H1 (cell line): ENCODE measurements around the gene BTBD1. TPM values are rescaled to one million over a fixed set of nuclear protein-coding genes. Genes with fewer than 3 reads are reported as not detected.

Experiments
- CTCF ChIA-PET: fragments of 300-600 bp; sonication (Branson Sonifier 250); formaldehyde crosslinking; loops from one replicate; lab custom pipeline; 2021; ENCODE audit not compliant: partially characterized antibody; lab: Charles Lee
- POLR2A ChIA-PET: fragments of 300-600 bp; sonication (Branson Sonifier 250); formaldehyde crosslinking; loops from one replicate; lab custom pipeline; 2021; ENCODE audit warnings: inconsistent platforms; ENCODE audit not compliant: partially characterized antibody; lab: Charles Lee
- DNase-seq, 2 experiments: peaks; one replicate each; pipeline versions ENCODE4 v3.0.0 to v3.0.0-alpha.2; 2010 to 2022; ENCODE audit warnings: low spot score in 2 of 2, low read depth in 1 of 2, mixed read lengths in 1 of 2
- FAIRE-seq: peaks from 2 replicates; lab custom pipeline; 2011; peaks lifted over from hg19 to GRCh38; lab: Jason Lieb, UNC
- H2AFZ ChIP-seq: 2 replicates; pipeline ENCODE4 v1.8.1; 2012; ENCODE audit warnings: low read length, inconsistent platforms
- H2AK5ac ChIP-seq: 2 replicates; pipeline ENCODE4 v1.6.1; 2013; ENCODE audit warnings: low read depth, low read length
- H2BK120ac ChIP-seq: replicated peaks from 2 replicates; pipeline ENCODE3; 2013; ENCODE audit warnings: low read depth, low read length, inconsistent platforms
- H2BK12ac ChIP-seq: 2 replicates; pipeline ENCODE4 v1.6.1; 2013; ENCODE audit warnings: low read depth, low read length
- H2BK15ac ChIP-seq: 2 replicates; pipeline ENCODE4 v1.6.1; 2013; ENCODE audit warnings: low read length
- H2BK20ac ChIP-seq: 2 replicates; pipeline ENCODE4 v1.6.1; 2013; ENCODE audit warnings: low read length
- H2BK5ac ChIP-seq: 2 replicates; pipeline ENCODE4 v1.6.1; 2013; ENCODE audit warnings: low read depth, low read length
- H3K14ac ChIP-seq: 2 replicates; pipeline ENCODE4 v1.6.1; 2013; ENCODE audit warnings: inconsistent platforms; ENCODE audit not compliant: insufficient read length
- H3K18ac ChIP-seq: 2 replicates; pipeline ENCODE4 v1.6.1; 2013; ENCODE audit warnings: low read length; ENCODE audit errors: extremely low read depth
- H3K23ac ChIP-seq: 2 replicates; pipeline ENCODE4 v1.6.1; 2013; ENCODE audit warnings: inconsistent platforms; ENCODE audit not compliant: insufficient read length
- H3K23me2 ChIP-seq: 2 replicates; pipeline ENCODE4 v1.6.1; 2013; ENCODE audit warnings: low read depth, low read length
- H3K27ac ChIP-seq: 2 replicates; pipeline ENCODE4 v1.6.1; 2011; ENCODE audit warnings: low read depth, low read length, inconsistent platforms
- H3K27me3 ChIP-seq, 4 experiments: replicated peaks in 1 of 4; 1 replicate in 1 of 4; 2 replicates in 3 of 4; pipeline versions ENCODE4 v1.6.1 to v1.8.1; 2011 to 2013; ENCODE audit warnings: low read length in 3 of 4, mild to moderate bottlenecking in 3 of 4, inconsistent platforms in 2 of 4, mixed read lengths in 2 of 4, moderate library complexity in 1 of 4; ENCODE audit not compliant: control insufficient read depth in 3 of 4, insufficient read depth in 3 of 4; ENCODE audit errors: extremely low read depth in 1 of 4
- H3K36me3 ChIP-seq, 4 experiments: 2 replicates each; pipeline versions ENCODE4 v1.6.1 to v1.8.1; 2011 to 2013; ENCODE audit warnings: mild to moderate bottlenecking in 4 of 4, low read length in 3 of 4, moderate library complexity in 2 of 4, control low read depth in 1 of 4, inconsistent platforms in 1 of 4; ENCODE audit not compliant: insufficient read depth in 4 of 4, control insufficient read depth in 2 of 4
- H3K4ac ChIP-seq: replicated peaks from 2 replicates; pipeline ENCODE3; 2013; ENCODE audit warnings: low read length, low read depth, mixed read lengths, inconsistent platforms; ENCODE audit not compliant: insufficient read length
- H3K4me1 ChIP-seq, 4 experiments: replicated peaks in 1 of 4; 1 replicate in 1 of 4; 2 replicates in 3 of 4; pipeline versions ENCODE4 v1.6.1 to v1.8.1; 2011 to 2013; ENCODE audit warnings: low read length in 3 of 4, inconsistent platforms in 2 of 4, mixed read lengths in 1 of 4; ENCODE audit not compliant: insufficient read depth in 4 of 4, control insufficient read depth in 3 of 4
- H3K4me2 ChIP-seq, 2 experiments: 2 replicates each; pipeline versions ENCODE4 v1.6.1 to v1.8.1; 2011 to 2013; ENCODE audit warnings: low read depth in 2 of 2, low read length in 2 of 2, control low read depth in 1 of 2, inconsistent platforms in 1 of 2, mild to moderate bottlenecking in 1 of 2; ENCODE audit not compliant: insufficient read depth in 1 of 2
- H3K4me3 ChIP-seq, 4 experiments: fragments of 200-600, 300-600 bp in 1 of 4; sonication (generic), shearing (Covaris generic), sonication (Bioruptor Twin) in 1 of 4; 2 replicates each; pipeline versions ENCODE4 v1.5.1 to v1.8.1; 2011 to 2016; ENCODE audit warnings: low read length in 4 of 4, low read depth in 3 of 4, control low read depth in 2 of 4, inconsistent platforms in 2 of 4, mild to moderate bottlenecking in 2 of 4, mixed read lengths in 1 of 4, moderate library complexity in 1 of 4; ENCODE audit not compliant: insufficient read depth in 2 of 4; ENCODE audit errors: extremely low read depth in 1 of 4
- H3K56ac ChIP-seq: replicated peaks from 2 replicates; pipeline ENCODE3; 2013; ENCODE audit warnings: low read depth, mild to moderate bottlenecking, mixed read lengths, low read length, inconsistent platforms; ENCODE audit not compliant: insufficient read length
- H3K79me1 ChIP-seq: 2 replicates; pipeline ENCODE4 v1.6.1; 2013; ENCODE audit warnings: low read depth, low read length, control low read depth
- H3K79me2 ChIP-seq, 2 experiments: 2 replicates each; pipeline versions ENCODE4 v1.6.1 to v1.8.1; 2012 to 2013; ENCODE audit warnings: low read length in 2 of 2, mild to moderate bottlenecking in 2 of 2, inconsistent platforms in 1 of 2; ENCODE audit not compliant: insufficient read depth in 2 of 2, control insufficient read depth in 1 of 2
- H3K9ac ChIP-seq, 4 experiments: replicated peaks in 1 of 4; 1 replicate in 1 of 4; 2 replicates in 3 of 4; pipeline versions ENCODE4 v1.6.1 to v1.8.1; 2011 to 2013; ENCODE audit warnings: low read depth in 3 of 4, low read length in 3 of 4, control low read depth in 2 of 4, mild to moderate bottlenecking in 2 of 4, moderate library complexity in 2 of 4, inconsistent platforms in 1 of 4; ENCODE audit errors: extremely low read depth in 1 of 4
- H3K9me3 ChIP-seq, 2 experiments: 2 replicates each; pipeline versions ENCODE4 v1.6.1 to v1.8.1; 2012 to 2013; ENCODE audit warnings: mild to moderate bottlenecking in 2 of 2, moderate library complexity in 2 of 2, control low read depth in 1 of 2, inconsistent platforms in 1 of 2, low read depth in 1 of 2, low read length in 1 of 2, mixed read lengths in 1 of 2; ENCODE audit not compliant: insufficient read depth in 2 of 2
- H4K20me1 ChIP-seq, 2 experiments: replicated peaks in 1 of 2; 2 replicates each; pipeline versions ENCODE3 to v1.8.1; 2011 to 2013; ENCODE audit warnings: inconsistent platforms in 2 of 2, low read length in 2 of 2, mild to moderate bottlenecking in 1 of 2; ENCODE audit not compliant: insufficient read depth in 2 of 2, control insufficient read depth in 1 of 2
- H4K5ac ChIP-seq: 2 replicates; pipeline ENCODE4 v1.6.1; 2013; ENCODE audit warnings: low read length, low read depth, mixed read lengths, inconsistent platforms; ENCODE audit not compliant: insufficient read length
- H4K8ac ChIP-seq: 2 replicates; pipeline ENCODE4 v1.8.0; 2013; ENCODE audit warnings: mild to moderate bottlenecking, moderate library complexity, low read length, inconsistent platforms; ENCODE audit not compliant: insufficient read depth; ENCODE audit errors: extremely low read depth
- H4K91ac ChIP-seq: replicated peaks from 2 replicates; pipeline ENCODE3; 2013; ENCODE audit warnings: low read length, mixed read lengths, inconsistent platforms; ENCODE audit not compliant: insufficient read length
- BCL11A ChIP-seq, 2 experiments: IDR thresholded peaks; one replicate each; pipeline ENCODE4 v1.6.1; 2011; ENCODE audit warnings: low read depth in 2 of 2, low read length in 2 of 2, mild to moderate bottlenecking in 2 of 2
- BRCA1 ChIP-seq: IDR thresholded peaks from 2 replicates; pipeline ENCODE4 v1.6.1; 2012; ENCODE audit warnings: low read depth, low read length, improper control_type of control experiment
- HDAC2 ChIP-seq, 2 experiments: fragments of 300-600 bp in 1 of 2; sonication (generic) in 1 of 2; IDR thresholded peaks; 2 replicates each; pipeline ENCODE4 v1.6.1; 2011 to 2012; ENCODE audit warnings: low read depth in 2 of 2, low read length in 2 of 2, mild to moderate bottlenecking in 2 of 2, moderate library complexity in 2 of 2, borderline replicate concordance in 1 of 2, inconsistent platforms in 1 of 2
- KDM4A ChIP-seq: IDR thresholded peaks from one replicate; pipeline ENCODE4 v1.7.1; 2012; ENCODE audit warnings: low read depth, mild to moderate bottlenecking, moderate library complexity, low read length, inconsistent platforms; ENCODE audit not compliant: severe bottlenecking
- PHF8 ChIP-seq: fragments of 200-600 bp; sonication (generic); conservative IDR thresholded peaks from 2 replicates; pipeline ENCODE4 v1.7.1; 2012; ENCODE audit warnings: low read depth, mild to moderate bottlenecking, inconsistent platforms, low read length, moderate library complexity
- RBBP5 ChIP-seq: IDR thresholded peaks from 2 replicates; pipeline ENCODE4 v1.7.1; 2012; ENCODE audit warnings: low read depth, mild to moderate bottlenecking, inconsistent platforms, low read length, moderate library complexity, borderline replicate concordance
- RFX5 ChIP-seq: IDR thresholded peaks from 2 replicates; pipeline ENCODE4 v1.6.1; 2011; ENCODE audit warnings: low read depth, low read length, improper control_type of control experiment, borderline replicate concordance
- RXRA ChIP-seq: IDR thresholded peaks from 2 replicates; pipeline ENCODE4 v1.6.1; 2011; ENCODE audit warnings: low read depth, mild to moderate bottlenecking, low read length, moderate library complexity; ENCODE audit not compliant: insufficient read depth
- SP2 ChIP-seq: IDR thresholded peaks from 2 replicates; pipeline ENCODE4 v1.6.1; 2012; ENCODE audit warnings: mild to moderate bottlenecking, low read length, inconsistent platforms
- WGBS, 2 experiments: shearing (Covaris generic) in 1 of 2; methylation state at CpG; one replicate each; pipeline versions ENCODE4 v1.1.6 to v1.1.7; 2013 to 2015; ENCODE audit warnings: low lambda C conversion rate in 2 of 2, mixed read lengths in 2 of 2, inconsistent platforms in 1 of 2, low coverage in 1 of 2, missing lambda C conversion rate in 1 of 2; ENCODE audit not compliant: insufficient replicate concordance in 2 of 2, insufficient coverage in 1 of 2, insufficient read length in 1 of 2; ENCODE audit errors: extremely low coverage in 1 of 2, missing lambda C conversion rate in 1 of 2; 5-methylcytosine and 5-hydroxymethylcytosine counted together
- polyA plus RNA-seq, 7 experiments: library from polyadenylated mRNA; depleted of rRNA in 3 of 7; stranded (reverse) in 5 of 7; unstranded in 2 of 7; fragments of >200 nt in 5 of 7; fragments of 200-250 nt in 2 of 7; gene quantifications; 1 replicate in 5 of 7; 2 replicates in 1 of 7; 4 replicates in 1 of 7; pipeline versions ENCODE4 v1.2.1 to v1.2.3, GENCODE V29; 2011 to 2013; ENCODE audit warnings: missing spikeins in 2 of 7, mixed read lengths in 2 of 7
- total RNA-seq: library from RNA; stranded (reverse); fragmentation: NEBNext Ultra II Directional; extraction: Animal tissue kit (Norgen Biotek cat#: 25700); gene quantifications from 2 replicates; pipeline ENCODE4 v1.2.1, GENCODE V29; 2021
- TF ChIP-seq, protein P1 (sequence below): IDR thresholded peaks from 2 replicates; pipeline ENCODE4 v1.6.1; 2012; ENCODE audit warnings: inconsistent platforms

Gene BTBD1
- total and polyA plus RNA-seq, 2 of the 8 experiments (the other 6 are each of a cell fraction or from before 2014, with no cell fraction given), result 18.6 to 39.5 TPM

DNA sequence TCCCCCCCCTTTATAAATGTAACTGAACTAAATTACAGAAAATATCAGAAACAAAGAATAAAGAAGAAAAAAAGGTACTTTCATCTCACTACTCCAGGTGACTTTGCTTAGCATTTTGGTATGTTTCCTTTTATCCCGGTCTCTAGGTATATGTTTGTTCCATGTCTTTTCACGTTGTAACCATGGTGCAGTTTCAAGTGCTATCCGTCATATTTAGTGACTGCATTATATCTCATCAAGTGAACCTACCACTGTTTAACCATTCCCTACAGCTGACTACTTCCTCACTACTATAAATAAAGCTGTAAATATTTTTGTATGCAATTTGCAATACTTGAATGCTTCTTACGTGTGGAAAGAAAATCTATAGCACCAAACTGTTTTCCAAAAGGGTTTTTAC is 2.2 kb downstream of the BTBD1 start:
- no peak for FAIRE-seq
- CTCF ChIA-PET, result no interaction called here
- Histone ChIP-seq H2AFZ (no peak overlapping the region), H3K27me3 (no peaks in the 10 kb centered on the region), H3K27ac (no peak overlapping the region), H4K5ac (no peak overlapping the region), H4K8ac (no peak overlapping the region), H3K4ac (no peak overlapping the region), H3K4me2 (peak overlapping the region; percentile 68 to 79), H4K91ac (no peak overlapping the region), H4K20me1 (peaks cover 7 to 12% of the 10 kb centered on the region in 2 experiments), H3K79me1 (0 out of 2 replicates have a peak, but pooled peaks cover 3% of the 10 kb centered on the region), H3K36me3 (peaks cover 0 to 7% (median 0%) of the 10 kb centered on the region in 4 experiments; a peak in 3 of 8 replicates), H2BK12ac (no peak overlapping the region), H3K23ac (no peak overlapping the region), H3K9ac (peak overlapping the region in 1 of 4 experiments; percentile 34; a peak in 1 of 7 replicates), H3K14ac (no peak overlapping the region), H2AK5ac (no peak overlapping the region), H3K9me3 (peaks cover 0 to 5% of the 10 kb centered on the region in 2 experiments; a peak in 1 of 4 replicates), H3K4me1 (peaks cover 3 to 23% (median 9%) of the 10 kb centered on the region in 4 experiments; a peak in 6 of 7 replicates), H3K79me2 (peaks cover 21 to 65% of the 10 kb centered on the region in 2 experiments), H3K18ac (no peak overlapping the region), H2BK5ac (no peak overlapping the region), H3K56ac (no peak overlapping the region), H2BK15ac (no peak overlapping the region), H3K23me2 (no peaks in the 10 kb centered on the region; the same call in 1 of the 2 replicates), H2BK120ac (no peak overlapping the region), H3K4me3 (peak overlapping the region in 2 of 4 experiments; percentile 81 to 93; a peak in 3 of 8 replicates), H2BK20ac (no peak overlapping the region)
- DNase-seq, result no peak
- WGBS, 2 experiments, result 75% methylated on average over 4 of the region's 4 CpGs; no CpG with 5 or more reads in 1 of the 2 experiments
- POLR2A ChIA-PET, result interaction anchor here (1.1 to 1.2 kb wide), 2 partner anchors 11 to 54 kb away, joined by 3 read pairs; partner anchors contain the start of gene C15orf40
- no peak for TF ChIP-seq HDAC2 (IDR thresholded peaks at IDR 0.05; ENCODE audit: borderline replicate concordance in 1 of 2, low read depth in 2 of 2, low read length in 2 of 2)
- TF ChIP-seq SP2, result no peak
- TF ChIP-seq BCL11A (IDR thresholded peaks at IDR 0.05; ENCODE audit: low read depth in 2 of 2, low read length in 2 of 2), result no peak
- TF ChIP-seq PHF8, result no peak
- no peak for TF ChIP-seq BRCA1
- no peak for TF ChIP-seq RFX5
- TF ChIP-seq, protein P1, sequence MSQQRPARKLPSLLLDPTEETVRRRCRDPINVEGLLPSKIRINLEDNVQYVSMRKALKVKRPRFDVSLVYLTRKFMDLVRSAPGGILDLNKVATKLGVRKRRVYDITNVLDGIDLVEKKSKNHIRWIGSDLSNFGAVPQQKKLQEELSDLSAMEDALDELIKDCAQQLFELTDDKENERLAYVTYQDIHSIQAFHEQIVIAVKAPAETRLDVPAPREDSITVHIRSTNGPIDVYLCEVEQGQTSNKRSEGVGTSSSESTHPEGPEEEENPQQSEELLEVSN, result no peak
- no peak for TF ChIP-seq RBBP5
- TF ChIP-seq RXRA, result no peak
- no peak for TF ChIP-seq KDM4A
